ENCODE measurements around the gene OR14A16. TPM values are rescaled to one million over a fixed set of nuclear protein-coding genes. Genes with fewer than 3 reads are reported as not detected.

The OR14A16 gene
- total RNA-seq, 1 experiment from 2014 or later: not detected

Other genes starting within 250 kb of the OR14A16 start
- not detected in 2 replicates for gene OR2G2, start 235.8 kb downstream of the OR14A16 start, total RNA-seq (2014; rRNA removed; shearing (Covaris generic))
- gene OR2G3, start 218.5 kb downstream of the OR14A16 start, total RNA-seq (2014; rRNA removed; shearing (Covaris generic)): not detected in 2 replicates
- gene OR13G1, start 144.4 kb downstream of the OR14A16 start, total RNA-seq (2014; rRNA removed; shearing (Covaris generic)): not detected in 2 replicates
- gene OR6F1, start 107.5 kb downstream of the OR14A16 start, total RNA-seq (2014; rRNA removed; shearing (Covaris generic)): not detected in 2 replicates
- not detected in 2 replicates for gene OR14K1, start 85.5 kb downstream of the OR14A16 start, total RNA-seq (2014; rRNA removed; shearing (Covaris generic))
- not detected in 2 replicates for gene OR14A2, start 76.0 kb downstream of the OR14A16 start, total RNA-seq (2014; rRNA removed; shearing (Covaris generic))
- gene OR1C1, start 63.6 kb downstream of the OR14A16 start, total RNA-seq (2014; rRNA removed; shearing (Covaris generic)): not detected in 2 replicates
- gene OR11L1, start 17.8 kb upstream of the OR14A16 start, total RNA-seq (2014; rRNA removed; shearing (Covaris generic)): not detected in 2 replicates
- gene TRIM58, start 33.1 kb upstream of the OR14A16 start, total RNA-seq (2014; rRNA removed; shearing (Covaris generic)): 2.2 and 2.9 TPM in 2 replicates
- gene OR2W3, start 71.5 kb upstream of the OR14A16 start, total RNA-seq (2014; rRNA removed; shearing (Covaris generic)): 0.24 TPM in 1 of 2 replicates, not detected in the other
- 0.29 TPM in 1 of 2 replicates, not detected in the other for gene OR2T8, start 96.1 kb upstream of the OR14A16 start, total RNA-seq (2014; rRNA removed; shearing (Covaris generic))
- not detected in 2 replicates for gene OR2AJ1, start 100.8 kb upstream of the OR14A16 start, total RNA-seq (2014; rRNA removed; shearing (Covaris generic))
- not detected in 2 replicates for gene OR2L8, start 124.7 kb upstream of the OR14A16 start, total RNA-seq (2014; rRNA removed; shearing (Covaris generic))
- not detected in 2 replicates for gene OR2AK2, start 141.1 kb upstream of the OR14A16 start, total RNA-seq (2014; rRNA removed; shearing (Covaris generic))
- not detected in 2 replicates for gene OR2L5, start 189.5 kb upstream of the OR14A16 start, total RNA-seq (2014; rRNA removed; shearing (Covaris generic))
- gene OR2L2, start 206.0 kb upstream of the OR14A16 start, total RNA-seq (2014; rRNA removed; shearing (Covaris generic)): not detected in 2 replicates
- gene OR2L3, start 222.7 kb upstream of the OR14A16 start, total RNA-seq (2014; rRNA removed; shearing (Covaris generic)): not detected in 2 replicates

Data from RPMI7951 (cell line).